Femur (tissue), 1 donor: ENCODE data around the gene CMTM4.
"Not testable (repeated sequence)": the region's sequence is repeated elsewhere in the genome, so short reads cannot be mapped to it uniquely, and the experiment has no call there.

Experiments
- DNase-seq: peaks from one replicate; pipeline ENCODE4 v3.0.0-alpha.2; 2017

CMTM4 gene

DNA sequence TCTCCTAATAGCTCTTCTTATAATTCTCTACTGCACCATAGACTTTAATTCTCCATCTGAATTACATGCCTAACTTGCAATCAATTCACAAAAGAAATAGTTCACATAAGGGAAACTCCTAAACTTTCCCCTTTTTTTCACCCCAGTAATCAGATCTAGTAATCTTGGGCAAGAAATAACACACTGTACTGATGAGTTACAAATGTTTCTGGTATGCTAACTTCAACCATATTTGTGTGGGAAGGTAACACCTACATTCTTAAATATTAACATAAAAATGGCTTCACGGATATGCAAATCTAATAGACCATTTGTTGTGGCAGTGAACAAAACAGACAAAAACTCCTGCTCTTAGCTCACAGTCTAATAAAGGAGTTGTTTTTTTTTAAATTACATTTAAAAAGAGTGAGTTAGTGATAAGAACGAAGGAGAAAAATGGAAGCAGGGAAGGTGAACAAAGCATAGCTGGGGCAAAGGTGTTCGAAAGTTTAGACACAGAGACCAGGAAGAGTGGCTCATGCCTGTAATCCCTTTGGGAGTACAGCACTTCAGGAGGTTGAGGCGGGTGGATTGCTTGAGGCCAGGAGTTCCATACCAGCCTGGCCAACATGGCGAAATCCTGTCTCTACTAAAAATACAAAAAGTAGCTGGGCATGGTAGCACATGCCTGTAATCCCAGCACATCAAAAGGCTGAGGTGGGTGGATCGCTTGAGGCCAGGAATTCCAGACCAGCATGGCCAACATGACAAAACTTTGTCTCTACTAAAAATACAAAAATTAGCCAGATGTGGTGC, 57.3 kb downstream of the CMTM4 start:
- no peak for DNase-seq

DNA sequence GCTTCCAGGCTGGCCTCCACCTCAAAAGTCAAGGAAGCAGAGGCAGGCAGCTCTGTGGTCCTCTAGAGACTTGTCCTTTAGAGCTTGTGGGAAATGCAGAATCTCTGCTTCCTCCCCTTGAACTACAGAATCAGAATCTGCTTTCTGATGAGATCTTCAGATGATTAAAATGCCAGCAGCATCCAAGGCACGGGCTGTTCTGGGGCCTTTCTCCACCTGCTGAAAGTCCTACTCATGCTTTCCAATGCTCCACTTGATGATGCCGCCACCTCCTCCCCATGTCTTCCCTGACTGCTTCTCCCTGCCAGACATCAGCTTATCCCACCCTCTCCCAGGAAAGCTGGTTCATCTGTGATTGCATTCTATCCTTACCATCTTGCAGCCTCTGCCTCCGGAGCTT, 58.7 kb downstream of the CMTM4 start:
- no peak for DNase-seq

DNA sequence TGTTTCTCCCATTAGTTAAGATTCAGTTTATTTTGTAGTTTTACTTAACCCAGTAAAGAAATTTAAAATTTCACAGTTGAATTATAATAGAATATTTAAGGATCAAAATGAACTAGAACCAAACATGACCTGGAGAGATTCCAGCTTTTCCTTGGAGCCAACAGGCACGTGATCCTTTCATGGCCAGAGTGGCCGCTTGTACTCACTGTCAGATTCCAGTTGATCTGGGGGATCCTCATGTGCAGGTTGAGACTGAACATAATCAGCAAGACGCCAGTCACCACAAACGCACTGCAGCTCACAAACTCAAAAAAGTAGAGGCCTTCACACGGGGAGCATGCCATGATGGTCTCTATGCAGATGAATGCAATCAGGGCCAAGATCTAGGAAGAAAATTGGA, 60.3 kb downstream of the CMTM4 start:
- no peak for DNase-seq

DNA sequence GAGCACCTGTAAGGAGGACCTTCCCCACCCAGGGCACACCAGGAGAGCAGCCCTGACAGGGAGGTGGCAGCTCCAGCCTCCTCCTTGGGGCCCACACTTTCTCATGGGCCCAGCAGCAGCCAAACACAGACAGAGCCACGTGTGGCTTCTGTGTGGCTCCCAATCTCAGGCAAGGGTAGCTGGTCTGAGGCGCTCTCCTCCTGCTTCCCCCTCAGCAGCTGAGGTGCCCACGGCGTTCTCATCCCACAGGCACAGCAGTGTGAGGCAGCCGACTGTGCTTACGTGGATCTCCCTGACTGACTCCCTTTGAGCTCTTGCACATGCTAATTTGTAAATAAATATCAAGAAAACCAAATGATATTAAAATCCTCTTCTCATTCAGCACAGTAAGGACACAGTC, 61.1 kb downstream of the CMTM4 start:
- no peak for DNase-seq

- DNase-seq: no peak
These were observed 61.9 kb downstream of the CMTM4 start for GRCh38 chr16:66634527-66635196.

GRCh38 chr16:66631558-66631957, 65.0 kb downstream of the CMTM4 start:
- not testable (repeated sequence) for DNase-seq

DNA sequence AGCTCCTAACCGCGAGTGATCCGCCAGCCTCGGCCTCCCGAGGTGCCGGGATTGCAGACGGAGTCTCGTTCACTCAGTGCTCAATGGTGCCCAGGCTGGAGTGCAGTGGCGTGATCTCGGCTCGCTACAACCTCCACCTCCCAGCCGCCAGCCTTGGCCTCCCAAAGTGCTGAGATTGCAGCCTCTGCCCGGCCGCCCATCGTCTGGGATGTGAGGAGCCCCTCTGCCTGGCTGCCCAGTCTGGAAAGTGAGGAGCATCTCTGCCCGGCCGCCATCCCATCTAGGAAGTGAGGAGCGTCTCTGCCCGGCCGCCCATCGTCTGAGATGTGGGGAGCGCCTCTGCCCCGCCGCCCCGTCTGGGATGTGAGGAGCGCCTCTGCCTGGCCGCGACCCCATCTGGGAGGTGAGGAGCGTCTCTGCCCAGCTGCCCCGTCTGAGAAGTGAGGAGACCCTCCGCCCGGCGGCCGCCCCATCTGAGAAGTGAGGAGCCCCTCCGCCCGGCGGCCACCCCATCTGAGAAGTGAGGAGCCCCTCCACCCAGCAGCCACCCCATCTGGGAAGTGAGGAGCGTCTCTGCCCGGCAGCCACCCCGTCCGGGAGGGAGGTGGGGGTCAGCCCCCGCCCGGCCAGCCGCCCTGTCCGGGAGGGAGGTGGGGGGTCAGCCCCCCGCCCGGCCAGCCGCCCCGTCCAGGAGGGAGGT, 65.8 kb downstream of the CMTM4 start:
- not testable (repeated sequence) for DNase-seq

GRCh38 chr16:66629856-66630255, 66.7 kb downstream of the CMTM4 start:
- DNase-seq: no peak

GRCh38 chr16:66627611-66628378, 68.7 kb downstream of the CMTM4 start:
- not testable (repeated sequence) for DNase-seq

DNA sequence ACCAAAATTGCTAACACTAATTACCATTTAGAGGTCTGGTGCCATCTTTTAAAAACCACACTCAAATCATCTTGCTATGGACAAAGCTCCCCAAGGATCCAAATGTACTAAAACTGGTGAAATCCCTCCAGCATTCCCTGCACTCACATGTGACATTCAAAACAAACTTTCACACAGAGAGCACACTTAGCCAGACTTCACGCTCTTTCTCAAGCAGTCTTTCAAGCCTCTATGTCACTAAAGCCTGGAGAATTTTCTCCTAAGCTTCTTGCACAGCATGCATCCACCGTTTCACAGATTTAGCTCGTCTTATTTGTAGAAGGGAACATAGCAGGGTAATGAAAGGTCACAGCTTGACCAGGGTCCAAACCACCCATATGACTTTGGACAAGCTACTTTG, 72.8 kb downstream of the CMTM4 start:
- DNase-seq: no peak

DNA sequence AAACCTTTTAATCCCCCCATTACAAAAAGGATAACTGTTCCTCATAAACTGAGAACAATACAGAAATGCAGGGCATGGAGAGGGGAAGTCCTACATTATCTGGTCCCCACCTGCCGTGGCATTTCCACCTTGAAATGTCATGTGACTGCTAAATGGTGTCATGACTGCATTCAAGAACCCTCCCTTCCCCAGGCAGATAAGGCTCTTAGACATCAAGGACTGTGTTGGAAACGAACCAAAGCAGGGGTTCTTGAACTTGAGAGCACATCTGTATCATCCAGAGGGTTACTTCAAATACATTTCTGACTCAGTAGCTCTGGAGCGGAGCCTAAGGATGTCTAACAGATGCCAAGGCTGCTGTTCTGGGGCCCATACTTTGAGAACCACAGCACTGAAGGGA, 73.7 kb downstream of the CMTM4 start:
- no peak for DNase-seq

- peak; percentile 14 for DNase-seq
These were observed 74.6 kb downstream of the CMTM4 start for GRCh38 chr16:66621973-66622372.

DNA sequence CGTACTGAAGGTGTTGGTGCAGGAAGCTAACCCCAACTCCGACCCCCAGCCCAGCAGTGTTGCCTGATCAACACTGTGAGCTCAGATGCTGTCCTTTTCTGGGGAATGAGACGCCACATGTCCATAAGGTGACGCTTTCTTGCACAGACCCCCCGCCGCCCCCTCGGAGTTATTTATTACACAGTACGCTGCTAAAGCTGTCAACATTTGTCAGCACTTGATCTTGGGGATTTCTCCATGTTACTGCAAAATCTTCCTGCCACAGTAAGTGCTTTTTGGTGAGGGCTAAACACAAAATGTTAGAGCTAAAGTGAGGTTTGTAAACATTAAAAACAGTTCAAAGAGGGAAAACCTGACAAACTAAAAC, 76.1 kb downstream of the CMTM4 start:
- no peak for DNase-seq

GRCh38 chr16:66619534-66620428, 76.8 kb downstream of the CMTM4 start:
- DNase-seq: no peak

- no peak for DNase-seq
These were observed 77.8 kb downstream of the CMTM4 start for GRCh38 chr16:66618588-66619375.

DNA sequence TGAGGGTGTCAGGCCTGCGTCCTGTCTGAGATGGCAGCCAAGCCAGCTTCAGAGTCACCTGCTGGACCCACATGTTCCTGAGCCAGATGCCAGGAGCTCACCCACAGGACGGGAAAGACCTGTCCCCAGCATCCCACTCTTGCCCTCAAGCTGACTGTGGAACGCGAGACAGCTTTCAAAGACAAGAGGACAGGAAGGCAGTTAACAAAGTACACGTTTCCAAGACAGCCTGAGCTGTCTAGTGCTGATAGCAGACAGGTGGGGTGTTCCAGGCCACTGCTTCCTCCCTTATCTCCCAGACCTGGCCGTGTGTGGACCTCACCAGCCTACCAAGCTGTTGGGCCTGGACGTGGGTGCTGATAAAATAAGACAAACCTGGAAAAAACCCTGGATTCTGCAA, 78.8 kb downstream of the CMTM4 start:
- no peak for DNase-seq

- DNase-seq: no peak
These were observed 79.5 kb downstream of the CMTM4 start for GRCh38 chr16:66617010-66617434.

DNA sequence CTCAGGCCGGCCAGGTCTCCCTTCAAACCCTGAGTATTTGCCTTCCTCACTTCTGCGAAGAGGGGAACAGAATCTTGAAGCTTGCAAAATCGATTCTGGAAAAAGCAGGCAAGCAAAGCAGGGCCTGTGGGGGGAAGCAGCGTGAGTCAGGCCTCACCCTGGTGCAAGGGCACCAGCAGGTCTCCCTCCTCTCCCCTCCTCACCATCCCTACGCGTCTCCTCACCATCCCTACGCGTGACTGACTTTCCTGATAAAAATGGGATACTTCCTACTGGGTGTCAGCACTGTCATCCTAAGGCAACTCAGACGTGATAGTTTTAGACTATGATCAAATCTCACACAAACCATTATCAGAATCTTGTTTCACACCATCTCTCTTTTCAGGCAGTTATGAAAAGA, 80.0 kb downstream of the CMTM4 start:
- no peak for DNase-seq

GRCh38 chr16:66616169-66616568, 80.4 kb downstream of the CMTM4 start:
- no peak for DNase-seq

GRCh38 chr16:66614161-66614802, 82.3 kb downstream of the CMTM4 start:
- no peak for DNase-seq

- DNase-seq: no peak
These were observed 84.1 kb downstream of the CMTM4 start for GRCh38 chr16:66612422-66612821.
